Measurements from ENCODE around the gene SHF.

GRCh38 chr15:45221967-45222366, 34.2 kb upstream of the SHF start:
- TF ChIP-seq CTCF (conservative IDR thresholded peaks at IDR 0.05; ENCODE audit: low read depth, low read length), result no peak
- TF ChIP-seq EZH2 (IDR thresholded peaks at IDR 0.05; ENCODE audit: borderline replicate concordance, low read depth, low read length, poor library complexity, severe bottlenecking), result no peak
